Esophagus squamous epithelium (tissue), 4 donors: Measurements from ENCODE around the gene CADM4.

Experiments used
- CTCF ChIP-seq, 6 experiments: fragments of 450-650 bp in 4 of 6; fragments of 200-600 bp in 2 of 6; sonication (generic) in 2 of 6; IDR thresholded peaks; one replicate each; pipeline ENCODE4 v1.5.1; 2016 to 2019; ENCODE audit warnings: antibody characterized with exemption in 6 of 6, mild to moderate bottlenecking in 4 of 6, moderate library complexity in 4 of 6
- POLR2A ChIP-seq, 4 donors: fragments of 450-650 bp; IDR thresholded peaks; one replicate each; pipeline ENCODE4 v1.6.1; 2017; ENCODE audit warnings: antibody characterized with exemption in 4 of 4, mild to moderate bottlenecking in 4 of 4, moderate library complexity in 3 of 4

- TF ChIP-seq POLR2A (IDR thresholded peaks at IDR 0.05) (peak in 3 of 4 donors; percentile 58 to 90 (median 79)), CTCF (IDR thresholded peaks at IDR 0.05) (peak in 3 of 6 experiments; percentile 6 to 17 (median 15))
Measured at GRCh38 chr19:43595999-43596841, 43.4 kb downstream of the CADM4 start, which contains the start of the genes IRGQ and ZNF576.
